NCI-H128 (cell line): Measurements from ENCODE around the gene HECTD1.
"Not testable (repeated sequence)": the region's sequence is repeated elsewhere in the genome, so short reads cannot be mapped to it uniquely, and the experiment has no call there.

Experiments used
- DNase-seq: peaks from one replicate; lab custom pipeline; 2025; ENCODE audit not compliant: unreplicated experiment; lab: John Stamatoyannopoulos, UW

HECTD1 gene

GRCh38 chr14:31095817-31096216 is 111.8 kb downstream of the HECTD1 start:
- DNase-seq: not testable (repeated sequence)

GRCh38 chr14:31093884-31094839 is 113.4 kb downstream of the HECTD1 start:
- DNase-seq: not testable (repeated sequence)

GRCh38 chr14:31092160-31092708 is 115.4 kb downstream of the HECTD1 start:
- DNase-seq: no peak

GRCh38 chr14:31090883-31091764 is 116.5 kb downstream of the HECTD1 start:
- no peak for DNase-seq

- not testable (repeated sequence) for DNase-seq
These were observed 121.1 kb downstream of the HECTD1 start for GRCh38 chr14:31086466-31086865.

GRCh38 chr14:31085027-31085426 is 122.6 kb downstream of the HECTD1 start:
- DNase-seq: no peak

GRCh38 chr14:31084385-31084784 is 123.2 kb downstream of the HECTD1 start:
- DNase-seq: no peak

- no peak for DNase-seq
These were observed 123.8 kb downstream of the HECTD1 start for GRCh38 chr14:31083781-31084180.

GRCh38 chr14:31080484-31080883 is 127.1 kb downstream of the HECTD1 start:
- DNase-seq: no peak

GRCh38 chr14:31080056-31080455 is 127.5 kb downstream of the HECTD1 start:
- DNase-seq: no peak

- no peak for DNase-seq
These were observed 128.8 kb downstream of the HECTD1 start for GRCh38 chr14:31078766-31079165.

- DNase-seq: no peak
These were observed 132.4 kb downstream of the HECTD1 start for GRCh38 chr14:31075144-31075543.

GRCh38 chr14:31071151-31071550 is 136.4 kb downstream of the HECTD1 start:
- no peak for DNase-seq

- no peak for DNase-seq
These were observed 137.2 kb downstream of the HECTD1 start for GRCh38 chr14:31070431-31070830.

- no peak for DNase-seq
These were observed 138.2 kb downstream of the HECTD1 start for GRCh38 chr14:31069343-31069742.

- DNase-seq: no peak
These were observed 139.4 kb downstream of the HECTD1 start for GRCh38 chr14:31068235-31068634.

GRCh38 chr14:31062908-31063307 is 144.7 kb downstream of the HECTD1 start:
- not testable (repeated sequence) for DNase-seq

GRCh38 chr14:31060253-31060875 is 147.2 kb downstream of the HECTD1 start:
- DNase-seq: no peak

GRCh38 chr14:31059152-31059924 is 148.3 kb downstream of the HECTD1 start:
- DNase-seq: no peak

GRCh38 chr14:31057701-31058364 is 149.8 kb downstream of the HECTD1 start:
- no peak for DNase-seq
